HUES64 (cell line): ENCODE measurements around the gene FOXRED2.
A peak's percentile ranks its signal among the peaks of the same experiment; 100 is the strongest.

Experiments used
- H3K27ac ChIP-seq: 2 replicates; pipeline ENCODE4 v1.7.0; 2013; ENCODE audit warnings: low read depth, low read length, inconsistent platforms
- H3K27me3 ChIP-seq: 2 replicates; pipeline ENCODE4 v1.6.1; 2013; ENCODE audit warnings: mild to moderate bottlenecking, low read length; ENCODE audit not compliant: insufficient read depth
- H3K36me3 ChIP-seq: 2 replicates; pipeline ENCODE4 v1.6.1; 2013; ENCODE audit warnings: mild to moderate bottlenecking, low read length; ENCODE audit not compliant: insufficient read depth
- H3K4me1 ChIP-seq: 2 replicates; pipeline ENCODE4 v1.6.1; 2013; ENCODE audit warnings: mild to moderate bottlenecking, low read length, moderate library complexity; ENCODE audit not compliant: insufficient read depth
- H3K4me3 ChIP-seq: 2 replicates; pipeline ENCODE4 v1.5.1; 2013; ENCODE audit warnings: mild to moderate bottlenecking, low read length, moderate library complexity
- H3K9ac ChIP-seq: 2 replicates; pipeline ENCODE4 v1.6.1; 2013; ENCODE audit warnings: mild to moderate bottlenecking, low read depth, low read length
- H3K9me3 ChIP-seq: 2 replicates; pipeline ENCODE4 v1.6.1; 2013; ENCODE audit warnings: low read depth, low read length; ENCODE audit not compliant: insufficient read depth
- WGBS: fragments of 150-250, 120-280 bp; methylation state at CpG from one replicate; pipeline ENCODE4 v1.1.7; 2013; ENCODE audit warnings: missing lambda C conversion rate; 5-methylcytosine and 5-hydroxymethylcytosine counted together

The FOXRED2 gene

DNA sequence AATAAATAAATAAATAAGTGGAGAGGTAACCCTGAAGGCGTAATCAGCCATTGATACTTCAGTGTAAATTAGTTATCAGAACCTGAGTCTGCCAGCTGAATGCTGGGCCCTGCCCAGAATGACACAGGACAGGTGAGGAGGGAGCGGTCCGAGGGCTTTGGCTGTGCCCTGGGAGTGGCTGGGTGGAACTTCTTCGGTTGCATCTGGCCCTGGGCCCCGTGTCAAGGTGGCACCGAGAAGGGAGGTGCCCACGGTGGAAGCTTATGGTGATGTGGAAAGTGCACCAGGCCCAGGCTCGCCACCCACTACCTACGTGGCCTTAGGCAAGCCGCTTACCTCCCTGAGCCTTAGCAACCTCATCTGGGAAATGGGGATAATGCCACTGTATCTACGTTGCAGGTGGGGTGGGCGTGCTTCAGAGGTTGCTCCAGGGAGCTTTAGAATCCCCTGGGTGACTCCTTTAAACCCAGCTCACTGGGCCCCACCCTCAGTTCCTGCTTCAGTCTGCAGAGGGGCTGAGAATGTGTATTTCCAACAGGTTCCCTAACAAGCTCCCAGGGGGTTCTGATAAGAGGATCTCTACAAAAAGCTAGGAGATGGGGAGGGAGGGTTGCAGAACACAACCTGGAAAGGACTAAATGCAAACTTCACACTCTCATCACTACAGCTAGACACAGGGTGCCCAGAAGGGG is 64.2 kb downstream of the FOXRED2 start:
- Histone ChIP-seq H3K9ac (no peak overlapping the region), H3K4me1 (peaks cover 7% of the 10 kb centered on the region; the same call in 1 of the 2 replicates), H3K9me3 (no peaks in the 10 kb centered on the region), H3K36me3 (no peaks in the 10 kb centered on the region), H3K4me3 (no peak overlapping the region), H3K27me3 (no peaks in the 10 kb centered on the region), H3K27ac (no peak overlapping the region)
- 82% methylated on average over 12 of the region's 12 CpGs for WGBS

DNA sequence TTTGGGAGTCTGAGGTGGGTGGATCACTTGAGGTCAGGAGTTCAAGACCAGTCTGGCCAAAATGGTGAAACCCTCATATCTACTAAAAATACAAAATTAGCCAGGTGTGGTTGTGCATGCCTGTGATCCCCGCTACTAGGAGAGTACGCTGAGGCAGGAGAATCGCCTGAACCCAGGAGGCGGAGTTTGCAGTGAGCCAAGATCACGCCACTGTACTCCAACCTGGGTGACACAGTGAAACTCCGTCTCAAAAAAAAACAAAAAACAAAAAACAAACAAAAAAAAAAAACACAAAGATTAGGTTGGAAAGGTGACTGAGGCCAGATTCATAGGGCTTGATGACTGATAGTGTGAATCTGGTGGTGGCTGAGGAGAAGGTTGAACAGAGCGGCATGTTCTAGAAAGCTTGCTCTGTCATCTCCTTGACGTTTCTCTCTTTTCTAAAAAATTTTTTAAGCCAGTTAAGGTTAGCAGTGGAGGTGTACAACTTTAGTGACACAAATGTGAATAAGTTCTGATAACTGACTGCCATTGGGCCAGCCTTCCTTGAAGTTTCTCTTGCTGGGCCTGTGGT is 66.3 kb downstream of the FOXRED2 start:
- Histone ChIP-seq H3K9ac (no peak overlapping the region), H3K27me3 (no peaks in the 10 kb centered on the region), H3K27ac (no peak overlapping the region), H3K9me3 (no peaks in the 10 kb centered on the region), H3K4me1 (peaks cover 14% of the 10 kb centered on the region; the same call in 1 of the 2 replicates), H3K36me3 (no peaks in the 10 kb centered on the region), H3K4me3 (no peak overlapping the region)
- WGBS, result 91% methylated on average over 7 of the region's 8 CpGs

DNA sequence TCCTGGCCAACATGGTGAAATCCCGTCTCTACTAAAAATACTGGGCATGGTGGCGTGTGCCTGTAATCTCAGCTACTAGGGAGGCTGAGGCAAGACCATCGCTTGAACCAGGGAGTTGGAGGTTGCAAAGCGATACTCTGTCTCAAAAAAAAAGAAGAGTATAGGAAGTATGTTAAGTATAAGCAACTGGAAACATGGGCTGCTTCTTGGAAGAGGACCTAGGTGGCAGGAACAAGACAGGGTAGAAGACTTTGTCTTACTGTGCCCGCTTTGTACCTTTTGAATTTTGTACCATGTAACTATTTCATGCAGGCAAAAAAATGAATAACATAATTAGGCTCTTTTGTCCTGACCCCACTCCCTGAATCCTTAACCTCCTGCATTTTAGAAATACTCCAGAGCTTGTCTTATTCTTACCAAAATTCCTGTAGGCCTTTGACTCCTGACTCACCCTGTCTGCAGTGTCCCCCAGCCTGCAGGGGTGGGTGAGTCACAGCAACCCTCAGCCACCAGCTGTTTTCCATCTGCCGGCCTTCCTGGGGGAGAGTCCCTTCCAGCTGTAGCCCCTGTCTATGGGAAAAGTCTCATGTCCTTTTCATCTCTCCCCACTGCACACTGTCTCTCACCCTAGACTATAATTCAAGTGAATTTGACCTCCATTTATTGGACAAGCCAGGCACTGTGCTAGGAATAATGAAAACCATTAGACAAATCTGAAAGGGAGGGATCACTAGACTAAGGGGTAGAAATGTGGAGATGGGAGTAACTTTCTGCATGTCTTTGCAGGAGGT is 67.2 kb downstream of the FOXRED2 start:
- Histone ChIP-seq H3K9me3 (no peaks in the 10 kb centered on the region), H3K36me3 (no peaks in the 10 kb centered on the region), H3K27ac (peak overlapping the region; percentile 29; the same call in 1 of the 2 replicates), H3K27me3 (no peaks in the 10 kb centered on the region), H3K9ac (no peak overlapping the region), H3K4me1 (peaks cover 18% of the 10 kb centered on the region), H3K4me3 (no peak overlapping the region)
- WGBS, result 80% methylated on average over 6 of the region's 6 CpGs
